Activated CD8-positive, alpha-beta memory T cell treated with anti-CD3 and anti-CD28 coated beads for 36 hours (primary cell): ENCODE measurements around the gene FAM81A. TPM values are rescaled to one million over a fixed set of nuclear protein-coding genes. Genes with fewer than 3 reads are reported as not detected.
"Not testable (repeated sequence)": the region's sequence is repeated elsewhere in the genome, so short reads cannot be mapped to it uniquely, and the experiment has no call there.

Experiments
- CTCF ChIA-PET: fragments of 350-600 bp; sonication (Branson Sonifier 250); formaldehyde crosslinking; loops from one replicate; lab custom pipeline; 2021; ENCODE audit warnings: antibody characterized with exemption; lab: Charles Lee
- POLR2A ChIA-PET: fragments of 350-600 bp; sonication (Branson Sonifier 250); formaldehyde crosslinking; loops from one replicate; lab custom pipeline; 2021; ENCODE audit warnings: antibody characterized with exemption; lab: Charles Lee
- total RNA-seq, 2 experiments: library from RNA; stranded (reverse); gene quantifications; one replicate each; pipeline ENCODE4 v1.2.3, GENCODE V29; 2021

The FAM81A gene
- 1 to 10 TPM; 1.9 to 2.2 TPM for total RNA-seq

DNA sequence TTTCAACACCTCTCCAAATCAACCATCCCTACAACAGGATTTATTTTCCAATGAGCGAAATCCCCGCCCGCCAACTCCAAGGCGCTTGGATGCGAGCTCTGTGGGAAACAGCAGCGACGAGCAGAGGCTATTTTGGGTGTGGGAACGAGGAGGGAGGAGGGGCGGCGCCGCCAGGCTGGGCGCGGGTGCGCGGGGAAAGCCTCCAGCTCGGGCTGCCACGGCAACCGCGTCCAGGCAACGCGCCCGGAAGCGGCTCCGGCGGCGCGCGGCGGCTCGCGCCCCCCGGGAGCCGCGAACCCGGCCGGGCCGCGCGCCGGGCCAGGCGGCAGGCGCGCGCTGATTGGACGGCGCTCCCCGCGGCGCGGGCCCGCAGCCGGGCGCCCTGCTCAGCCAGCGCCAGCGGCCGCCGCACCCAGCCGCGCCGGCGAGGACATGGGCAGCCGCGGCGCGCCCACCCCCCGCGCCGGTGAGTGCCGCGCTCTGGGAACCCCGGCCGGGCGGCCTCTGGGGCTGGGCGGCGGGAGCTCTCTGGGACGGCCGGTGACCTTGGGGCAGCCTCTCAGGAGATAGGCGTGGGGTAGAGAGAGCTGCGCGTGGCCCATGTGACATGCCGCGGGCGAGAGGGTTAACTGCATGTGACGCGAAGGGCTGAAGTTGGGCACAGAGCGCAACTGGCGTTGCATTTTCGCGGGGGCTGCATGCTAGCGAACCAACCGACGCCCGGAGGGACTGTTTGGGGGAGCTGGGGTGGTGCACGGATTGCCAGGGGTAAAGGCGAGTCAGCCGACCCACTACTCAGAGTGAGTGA is at the start of gene FAM81A:
TSS of gene FAM81A (plus strand) at position 370 of the 808 bp plus-strand sequence. CDS start 20,441 bp downstream, outside the sequence.
- CTCF ChIA-PET, result no interaction called here
- POLR2A ChIA-PET, result no interaction called here

DNA sequence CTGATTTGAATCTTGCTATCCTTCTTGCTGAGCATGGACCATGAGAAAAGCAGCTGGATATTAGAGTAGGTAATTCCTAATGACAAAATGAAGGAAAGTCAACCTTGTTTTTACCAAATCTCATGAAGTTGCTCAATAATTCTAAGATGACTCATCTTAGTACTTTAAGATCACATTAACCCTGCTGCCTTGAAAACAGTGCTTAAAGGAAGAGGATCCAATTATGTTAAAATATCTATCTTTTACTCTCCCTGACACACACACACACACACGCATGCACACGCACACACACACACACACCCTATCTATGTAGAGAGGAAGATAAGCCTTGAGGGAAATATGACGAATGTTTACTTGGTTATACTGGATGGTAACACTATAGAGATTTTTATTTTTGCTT is 49.3 kb upstream of the FAM81A start:
- POLR2A ChIA-PET, result no interaction called here
- CTCF ChIA-PET, result interaction anchor here (0.7 kb wide), 1 partner anchor 85 kb away, joined by 4 read pairs; no protein-coding TSS in a partner anchor

DNA sequence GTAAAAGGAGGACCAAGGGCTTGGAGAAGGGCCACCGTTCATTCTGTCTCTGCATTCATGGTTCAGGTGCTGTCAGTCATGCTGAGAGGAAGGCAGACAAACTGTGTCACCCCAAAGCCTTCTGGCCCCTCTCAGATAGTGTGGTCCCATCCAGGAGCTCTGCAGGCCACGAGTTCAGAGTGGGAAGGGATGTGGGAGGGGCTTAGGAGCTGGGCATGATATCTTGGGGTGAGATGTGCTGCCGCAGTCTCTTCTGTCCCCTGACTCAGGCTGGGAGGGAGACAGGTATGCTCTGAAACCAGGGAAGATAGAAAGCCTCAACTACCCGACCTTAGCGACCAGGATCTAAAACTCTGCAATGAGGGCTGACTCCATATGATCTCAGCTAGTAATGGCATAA is 45.7 kb upstream of the FAM81A start:
- ChIA-PET POLR2A (no interaction called here), CTCF (no interaction called here)

DNA sequence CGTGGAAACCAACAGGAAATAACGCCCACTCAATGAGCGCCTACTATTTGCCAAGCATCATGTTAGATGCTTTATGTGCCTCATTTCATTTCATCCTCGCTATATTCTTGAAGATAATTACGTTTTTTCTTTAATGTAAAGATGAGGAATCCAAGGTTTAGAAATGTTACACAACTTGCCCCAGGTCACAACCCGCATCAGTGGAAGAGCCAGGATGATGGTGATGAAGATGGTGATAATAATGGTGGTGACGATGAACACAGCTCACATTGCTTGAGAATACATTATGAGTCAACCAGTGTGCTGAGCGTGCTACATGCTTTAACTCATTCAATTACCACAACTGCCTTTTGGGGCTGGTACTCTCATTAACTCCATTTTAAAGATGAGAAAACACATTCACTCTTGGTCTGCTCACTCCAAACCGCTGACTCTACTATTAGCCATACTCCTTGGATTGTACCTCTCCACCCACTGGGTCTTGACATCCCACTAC is 43.8 kb upstream of the FAM81A start:
- ChIA-PET CTCF (no interaction called here), POLR2A (no interaction called here)

DNA sequence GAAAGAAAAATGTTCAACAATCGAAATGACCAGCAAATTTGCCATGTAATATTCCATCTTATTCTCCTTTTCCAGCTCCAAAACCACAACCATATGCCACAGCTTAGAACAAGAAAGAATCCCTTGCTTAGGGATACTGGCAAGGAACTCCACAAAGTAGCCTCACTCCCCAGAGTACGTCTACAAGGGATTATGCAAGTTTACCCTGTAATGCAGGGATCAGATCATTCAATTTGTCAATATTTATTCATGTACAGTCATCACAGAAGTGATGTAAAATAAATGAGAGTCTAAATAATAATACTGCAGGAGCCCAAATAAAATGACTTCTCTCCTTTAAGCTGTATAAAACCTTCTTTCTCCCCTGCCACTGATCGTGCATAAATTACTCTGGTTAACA is 41.8 kb upstream of the FAM81A start:
- POLR2A ChIA-PET, result no interaction called here
- CTCF ChIA-PET, result no interaction called here

DNA sequence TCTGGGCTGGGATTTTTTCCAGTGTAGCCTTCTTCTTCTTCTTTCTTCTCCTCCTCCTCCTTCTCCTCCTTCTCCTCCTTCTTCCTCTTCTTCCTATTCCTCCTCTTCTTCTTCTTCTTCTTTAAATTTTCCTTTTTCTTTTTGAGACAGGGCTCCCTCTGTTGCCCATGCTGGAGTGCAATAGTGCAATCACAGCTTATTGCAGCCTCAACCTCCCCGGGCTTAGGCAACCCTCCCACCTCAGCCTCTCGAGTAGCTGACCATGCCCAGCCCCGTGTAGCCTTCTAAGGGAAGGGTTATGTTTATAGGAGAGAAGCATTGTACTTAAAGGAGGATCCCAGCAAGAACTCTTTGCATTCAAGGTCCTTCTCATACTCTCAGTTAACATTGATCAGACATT is 41.3 kb upstream of the FAM81A start:
- ChIA-PET POLR2A (no interaction called here), CTCF (no interaction called here)

DNA sequence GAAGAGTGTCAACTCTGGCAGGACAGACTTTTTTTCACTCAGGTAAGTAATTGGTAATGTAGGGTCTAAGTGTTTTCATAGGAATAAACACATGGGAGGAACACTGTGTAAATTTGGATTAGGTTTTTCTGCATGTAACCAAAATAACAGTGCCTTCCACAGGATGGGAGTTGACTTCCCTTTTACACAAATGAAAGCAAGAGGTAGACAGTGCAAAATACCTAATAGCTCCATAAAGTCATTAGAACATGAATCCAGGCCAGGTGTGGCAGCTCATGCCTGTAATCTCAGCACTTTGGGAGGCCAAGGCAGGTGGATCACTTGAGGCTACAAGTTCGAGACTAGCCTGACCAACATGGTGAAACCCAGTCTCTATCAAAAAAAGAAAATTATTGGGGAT is 39.8 kb upstream of the FAM81A start:
- ChIA-PET CTCF (no interaction called here), POLR2A (interaction anchor here (0.6 kb wide), 1 partner anchor 98 kb away, joined by 6 read pairs; no protein-coding TSS in a partner anchor)

DNA sequence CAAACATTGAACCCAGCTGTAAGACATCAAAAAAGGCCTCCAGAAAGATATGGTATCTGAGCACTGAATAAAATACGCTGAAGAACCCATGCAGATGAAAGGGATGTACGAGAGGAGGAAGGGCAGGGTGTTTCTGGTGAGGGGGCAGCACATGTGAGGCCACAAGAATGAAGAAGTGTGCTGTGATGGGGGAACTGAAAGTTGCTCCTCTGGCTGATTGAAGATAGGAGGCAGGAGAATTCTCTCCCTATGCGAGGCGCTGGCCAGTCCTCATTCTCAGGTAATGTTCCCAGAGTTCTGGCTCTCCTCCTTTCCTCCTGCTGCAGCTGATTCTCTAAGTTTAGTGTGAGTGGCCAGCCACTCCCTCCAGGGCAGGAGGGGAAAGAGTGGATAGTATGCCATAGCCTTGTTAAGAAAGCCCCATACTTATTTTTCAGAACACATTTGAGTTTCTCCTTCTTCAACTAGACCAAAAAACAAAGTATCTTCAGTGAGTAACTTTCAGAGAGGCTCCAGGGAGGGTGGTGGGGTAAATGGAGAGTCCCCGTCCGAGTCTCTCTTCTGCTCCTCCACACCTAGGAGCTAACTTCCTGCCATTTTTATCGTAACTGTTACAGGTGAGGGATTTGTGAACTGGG is 38.4 kb upstream of the FAM81A start:
- POLR2A ChIA-PET, result no interaction called here
- CTCF ChIA-PET, result no interaction called here

DNA sequence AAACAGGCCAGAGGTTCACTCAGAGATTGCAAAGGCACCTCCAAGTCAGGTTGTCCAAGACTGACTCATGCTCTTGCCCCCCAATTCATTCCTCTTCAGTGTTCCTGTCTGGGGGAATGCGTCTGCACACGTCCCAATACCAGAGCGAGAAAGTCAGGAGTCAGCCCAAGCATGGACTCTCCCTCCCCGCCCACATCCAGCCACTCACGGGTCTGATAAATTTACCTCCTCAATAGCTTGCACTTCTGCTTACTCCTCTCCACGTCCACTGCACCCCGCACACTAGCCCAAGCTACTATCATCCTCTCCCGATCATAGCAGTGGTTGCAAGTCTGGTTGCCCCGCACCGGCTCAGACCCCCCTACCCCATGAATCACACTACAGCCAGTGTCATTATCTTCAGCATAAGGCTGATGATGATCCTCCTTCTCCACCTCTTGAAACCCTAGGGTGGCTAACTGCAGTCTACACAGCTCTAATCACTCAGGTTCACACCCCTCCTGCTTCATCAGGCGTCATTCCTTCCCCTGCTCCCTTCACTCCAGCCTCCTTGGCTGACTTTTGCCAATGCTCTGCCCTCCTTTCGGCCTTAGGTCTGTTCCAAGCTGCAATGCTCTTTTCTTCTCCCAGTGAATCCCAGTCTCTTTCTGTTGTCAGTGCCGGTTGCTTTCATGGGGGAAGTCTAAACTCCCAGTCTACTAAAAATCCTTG is 37.7 kb upstream of the FAM81A start:
- ChIA-PET CTCF (no interaction called here), POLR2A (interaction anchor here (0.5 kb wide), 1 partner anchor 56 kb away, joined by 6 read pairs; no protein-coding TSS in a partner anchor)

DNA sequence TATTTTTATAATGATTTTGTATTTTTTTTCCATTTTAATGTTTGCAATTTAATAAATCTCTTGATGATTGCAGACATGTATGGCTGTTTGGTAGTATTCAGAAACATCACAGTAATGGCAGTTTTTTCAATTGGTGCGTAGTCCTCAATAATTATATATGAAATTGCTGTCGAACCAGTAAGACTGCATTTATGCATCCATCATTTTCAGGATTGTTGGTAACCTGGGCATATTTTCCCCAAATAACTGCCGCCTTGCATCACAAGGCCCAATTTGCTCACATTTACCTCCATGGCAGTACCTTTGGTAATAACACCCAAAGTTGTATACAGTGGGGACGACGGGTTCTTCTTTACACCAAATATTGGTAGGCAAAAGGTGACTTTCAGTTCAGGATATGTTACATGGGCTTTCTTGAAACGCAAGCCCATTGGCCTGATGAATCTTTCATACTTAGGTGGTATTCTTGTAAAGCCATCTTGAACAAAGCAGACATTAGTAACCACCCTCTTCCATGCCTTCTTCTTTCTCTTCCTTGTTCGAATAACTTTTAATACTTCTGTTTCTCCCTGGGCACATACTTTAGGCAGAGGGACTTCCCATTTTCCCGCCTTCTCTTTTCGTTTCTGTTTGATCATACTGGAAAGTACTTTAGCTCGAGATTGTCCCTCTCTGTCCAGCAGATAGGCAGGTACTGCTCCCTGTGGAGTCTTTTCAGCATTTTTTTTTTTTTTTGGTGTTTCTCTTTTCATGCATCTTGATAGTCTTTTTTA is 36.7 kb upstream of the FAM81A start:
- CTCF ChIA-PET, result not testable (repeated sequence)
- POLR2A ChIA-PET, result interaction anchor here (0.5 kb wide), 1 partner anchor 57 kb away, joined by 6 read pairs; no protein-coding TSS in a partner anchor

DNA sequence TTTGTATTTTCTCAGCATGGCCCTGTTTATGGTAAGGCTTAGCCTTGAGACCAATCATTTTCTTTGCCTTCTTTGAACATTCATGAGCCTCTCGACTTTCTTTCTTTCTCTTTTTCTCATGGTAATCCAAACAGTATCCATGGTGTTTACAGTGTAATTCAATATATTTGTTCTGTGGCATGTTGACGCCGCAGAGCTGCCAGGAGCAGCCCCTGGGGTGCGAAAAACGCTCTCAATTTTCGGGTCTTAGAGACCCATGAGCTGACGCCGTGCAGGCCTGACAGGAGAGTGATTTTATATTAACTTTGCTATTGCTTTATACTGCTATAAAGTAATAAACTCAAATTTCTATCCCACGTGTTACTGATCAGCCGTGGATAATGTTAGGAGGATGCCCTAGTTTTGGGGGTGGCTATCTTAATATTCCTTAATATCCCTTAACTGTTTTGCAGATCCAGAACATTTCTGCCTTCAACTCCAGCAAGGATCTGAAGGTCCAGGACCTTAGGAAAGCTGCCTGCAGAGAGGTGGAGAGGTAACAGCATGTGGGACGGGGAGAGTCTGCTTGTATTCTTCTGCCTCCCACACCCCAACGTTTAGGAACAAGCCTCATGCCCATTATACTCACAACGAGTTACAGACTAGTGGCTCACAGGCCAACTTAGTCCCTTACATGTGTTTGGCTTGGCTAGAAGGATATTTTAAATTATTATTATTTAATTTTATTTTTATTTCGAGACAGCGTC is 36.0 kb upstream of the FAM81A start:
- CTCF ChIA-PET, result no interaction called here
- POLR2A ChIA-PET, result no interaction called here

DNA sequence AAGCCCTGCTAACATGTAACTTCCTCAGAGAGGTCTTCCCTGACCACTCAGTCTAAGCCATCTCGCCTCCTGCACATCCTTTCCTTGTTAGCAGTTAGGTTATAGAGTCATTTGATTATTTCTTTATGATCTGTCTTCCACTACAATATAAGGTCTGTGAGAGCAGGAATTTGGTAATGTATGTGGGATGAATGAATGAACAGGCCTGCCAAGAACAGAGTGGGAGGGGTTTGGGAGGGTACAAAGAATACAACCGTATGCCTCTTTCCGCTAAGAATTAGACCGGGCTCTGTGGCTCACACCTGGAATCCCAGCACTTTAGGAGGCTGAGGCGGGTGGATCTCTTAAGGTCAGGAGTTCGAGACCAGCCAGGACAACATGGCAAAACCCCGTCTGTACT is 32.9 kb upstream of the FAM81A start:
- ChIA-PET POLR2A (no interaction called here), CTCF (no interaction called here)

DNA sequence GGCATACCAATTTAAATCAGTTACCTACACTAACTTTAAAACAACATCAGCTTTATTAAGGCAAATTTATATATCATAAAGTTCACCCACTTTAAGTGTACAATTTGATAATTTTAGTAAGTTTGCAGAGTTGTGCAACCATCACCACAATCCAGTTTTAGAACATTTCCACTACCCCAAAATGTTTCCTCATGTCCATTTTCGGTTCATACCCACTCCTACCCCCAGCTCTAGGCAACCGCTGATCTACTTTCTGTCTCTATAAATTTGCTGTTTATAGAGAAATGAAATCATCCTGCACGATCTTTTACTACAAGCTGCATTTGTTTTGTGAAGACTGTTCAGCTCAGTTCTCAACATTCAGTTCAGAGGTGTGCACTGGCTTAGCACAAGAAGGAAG is 31.5 kb upstream of the FAM81A start:
- ChIA-PET POLR2A (no interaction called here), CTCF (no interaction called here)

DNA sequence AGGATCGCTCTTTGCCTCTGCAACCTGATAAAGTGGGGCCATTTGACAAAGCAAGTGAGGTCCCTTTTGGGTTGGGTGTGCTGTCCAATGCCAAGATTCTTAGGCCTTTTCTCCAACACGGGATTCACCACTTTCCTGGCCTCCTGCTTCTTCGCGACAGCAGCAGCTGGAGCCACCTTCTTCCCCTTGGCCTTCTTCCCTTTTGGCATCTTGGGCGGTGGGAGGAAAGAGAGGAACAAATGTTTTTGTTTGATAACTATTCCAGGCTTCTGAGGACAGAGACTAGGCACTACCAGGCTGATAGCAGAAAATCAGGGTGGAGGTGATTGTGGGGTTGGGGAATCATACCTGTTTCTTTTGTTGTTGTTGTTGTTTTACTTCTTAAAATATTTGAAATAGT is 30.0 kb upstream of the FAM81A start:
- POLR2A ChIA-PET, result no interaction called here
- CTCF ChIA-PET, result no interaction called here

DNA sequence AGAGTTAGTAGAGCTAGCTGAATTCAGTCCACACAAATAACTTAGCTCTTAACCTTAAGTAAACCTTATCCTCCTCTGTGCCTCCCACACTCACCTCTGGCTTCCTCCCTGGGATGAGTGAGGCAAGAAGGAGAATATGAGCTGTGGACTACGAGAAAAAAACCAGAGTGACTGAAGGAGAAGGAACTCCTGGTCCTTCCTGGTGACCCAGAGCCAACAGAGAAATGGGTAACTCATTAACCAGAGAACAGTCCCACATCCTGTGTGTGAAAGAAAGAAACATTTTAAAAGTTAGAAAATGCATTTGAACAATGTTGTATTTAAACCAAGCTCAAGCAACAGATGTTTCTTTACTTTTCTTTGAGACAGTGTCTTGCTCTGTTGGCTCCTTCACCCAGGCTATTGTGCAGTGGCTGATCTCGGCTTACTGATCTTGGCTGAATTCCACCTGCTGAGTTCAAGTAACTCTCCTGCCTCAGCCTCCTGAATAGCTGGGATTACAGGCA is 27.5 kb upstream of the FAM81A start:
- POLR2A ChIA-PET, result no interaction called here
- CTCF ChIA-PET, result interaction anchor here (1.2 to 1.3 kb wide), 2 partner anchors 20 to 30 kb away, joined by 3 to 4 read pairs; no protein-coding TSS in a partner anchor

DNA sequence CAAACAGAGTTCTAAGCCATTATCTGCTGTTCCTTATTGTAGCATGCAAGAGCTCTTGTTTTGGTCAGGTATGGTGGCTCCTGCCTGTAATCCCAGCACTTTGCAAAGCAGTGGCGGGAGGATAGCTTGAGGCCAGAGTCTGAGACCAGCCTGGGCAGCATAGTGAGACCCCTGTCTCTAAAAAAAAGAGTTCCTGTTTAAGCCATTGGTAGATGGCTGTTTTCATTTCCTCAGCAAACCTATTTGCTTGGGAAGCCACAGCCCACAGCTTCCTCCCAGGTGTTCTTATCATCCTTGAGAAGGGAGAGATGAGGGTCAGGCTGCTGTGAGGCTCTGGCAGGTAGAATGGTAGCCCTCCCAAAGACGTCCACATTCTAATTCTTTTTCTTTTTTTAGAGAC is 24.4 kb upstream of the FAM81A start:
- ChIA-PET CTCF (interaction anchor here (1.5 kb wide), 1 partner anchor 168 kb away, joined by 6 read pairs; no protein-coding TSS in a partner anchor), POLR2A (no interaction called here)

DNA sequence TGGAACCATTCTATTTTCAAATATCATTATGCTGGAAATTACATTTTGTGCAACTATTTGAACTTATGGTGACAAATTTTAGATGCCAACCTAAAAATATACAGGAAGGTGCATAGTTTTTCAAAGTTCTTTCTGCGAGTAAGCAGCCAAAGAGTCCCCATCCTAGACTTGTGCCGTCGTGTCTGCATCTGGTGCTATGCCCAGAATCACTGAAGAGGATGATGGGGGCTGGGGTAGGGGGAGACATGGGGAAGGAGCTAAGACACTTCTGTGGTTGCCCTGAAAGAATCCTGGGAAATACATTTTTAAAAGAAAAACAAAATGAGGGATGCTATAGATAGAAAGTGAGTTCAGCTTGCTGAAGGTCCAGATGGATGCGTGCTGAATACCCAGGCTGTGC is 21.2 kb upstream of the FAM81A start:
- POLR2A ChIA-PET, result no interaction called here

DNA sequence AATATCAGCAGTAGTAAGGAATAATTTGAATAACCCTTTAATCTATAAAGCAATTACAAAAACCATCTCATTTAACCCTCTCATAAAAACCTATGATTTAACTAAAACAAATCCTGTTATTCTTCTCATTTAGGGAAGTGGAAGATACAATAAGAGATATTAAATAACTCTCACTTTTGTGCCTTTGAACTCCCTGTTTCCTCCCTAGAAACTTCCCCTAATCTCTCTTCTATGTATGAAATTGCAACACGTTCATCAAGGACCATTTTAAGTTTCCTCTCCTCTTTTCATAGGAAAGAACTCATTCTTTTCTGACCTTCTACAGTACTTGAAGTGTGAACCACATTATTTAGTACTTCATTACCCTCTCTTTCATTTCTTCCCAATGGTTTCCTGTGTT is 18.8 kb upstream of the FAM81A start:
- CTCF ChIA-PET, result interaction anchor here (0.5 kb wide), 1 partner anchor 222 kb away, joined by 3 read pairs; no protein-coding TSS in a partner anchor
- POLR2A ChIA-PET, result no interaction called here

More for the DNA sequence above, 21.2 kb upstream of the FAM81A start:
- CTCF ChIA-PET, result no interaction called here
